ENCODE data around the gene N4BP2.

Gene N4BP2

DNA sequence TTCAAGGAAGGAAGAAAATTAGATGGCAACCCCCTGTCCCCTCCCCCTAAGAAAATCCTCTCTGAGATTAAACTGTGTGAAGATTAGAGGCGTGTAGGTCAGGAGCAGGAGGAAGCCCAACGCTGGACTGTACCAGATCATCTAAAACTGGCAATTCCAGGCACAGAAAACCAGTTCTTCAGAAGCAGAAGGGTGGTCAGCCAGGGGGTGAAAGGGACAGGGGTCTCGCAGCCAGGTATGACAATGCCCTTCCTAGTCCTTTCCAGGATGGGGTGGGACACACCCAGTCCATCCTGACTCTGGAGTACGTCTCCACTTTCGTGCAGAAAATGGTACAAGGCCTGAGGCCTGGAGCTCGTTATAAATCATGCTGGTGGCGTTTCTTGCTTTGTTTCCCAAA is 136.9 kb downstream of the N4BP2 start:
- Histone ChIP-seq H3K4me2 (no peak overlapping the region), H4K20me1 (ENCODE audit: insufficient read depth) (no peaks in the 10 kb centered on the region), H2AFZ (ENCODE audit: low read depth) (no peak overlapping the region), H3K9ac (no peak overlapping the region), H3K4me1 (ENCODE audit: low read depth, poor library complexity, severe bottlenecking) (peaks cover 6% of the 10 kb centered on the region), H3K79me2 (ENCODE audit: insufficient read depth, low read depth) (peaks cover 10% of the 10 kb centered on the region; the same call in 1 of the 2 replicates), H3K27me3 (ENCODE audit: insufficient read depth, low read depth) (no peaks in the 10 kb centered on the region), H3K27ac (no peak overlapping the region), H3K4me3 (IDR thresholded peaks at IDR 0.05; ENCODE audit: insufficient read depth, low read depth, low read length) (no peak overlapping the region), H3K36me3 (ENCODE audit: insufficient read depth) (no peaks in the 10 kb centered on the region)
- no peak for TF ChIP-seq CTCF (conservative IDR thresholded peaks at IDR 0.05; ENCODE audit: low read depth, low read length)

DNA sequence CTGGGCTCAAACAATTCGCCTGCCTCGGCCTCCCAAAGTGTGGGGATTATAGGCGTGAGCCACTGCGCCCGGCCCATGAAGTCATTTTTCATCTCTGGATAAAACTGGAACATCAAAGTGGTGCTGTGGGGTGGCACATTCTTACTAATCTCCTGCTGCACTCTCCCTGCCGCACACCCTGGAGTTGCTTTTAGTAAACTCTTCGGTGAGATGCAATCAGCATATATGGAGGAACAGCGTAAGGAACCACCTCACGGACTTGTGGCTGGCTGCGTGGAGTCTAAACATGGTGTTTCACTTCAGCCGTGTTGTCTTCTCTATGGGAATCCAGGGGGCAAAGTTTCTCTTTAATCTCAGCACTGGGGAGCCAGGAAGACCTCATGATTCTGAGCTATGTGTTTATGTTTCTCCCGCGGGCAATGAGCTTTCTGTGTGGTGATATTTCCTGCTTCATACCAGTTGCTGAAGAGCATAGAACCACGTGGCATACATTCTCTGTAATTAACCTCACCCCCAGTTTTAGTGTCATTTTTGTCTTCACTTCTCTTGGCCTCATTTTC is 138.0 kb downstream of the N4BP2 start:
- H3K27me3 ChIP-seq (ENCODE audit: insufficient read depth, low read depth) = no peaks in the 10 kb centered on the region
- H3K4me1 ChIP-seq (ENCODE audit: low read depth, poor library complexity, severe bottlenecking) = peaks cover 8% of the 10 kb centered on the region
- H3K36me3 ChIP-seq (ENCODE audit: insufficient read depth) = no peaks in the 10 kb centered on the region
- no peaks in the 10 kb centered on the region for H4K20me1 ChIP-seq (ENCODE audit: insufficient read depth)
- H3K9ac ChIP-seq = no peak overlapping the region
- H3K27ac ChIP-seq = no peak overlapping the region
- no peak overlapping the region for H3K4me3 ChIP-seq (IDR thresholded peaks at IDR 0.05; ENCODE audit: insufficient read depth, low read depth, low read length)
- no peak for TF ChIP-seq CTCF (conservative IDR thresholded peaks at IDR 0.05; ENCODE audit: low read depth, low read length)
- H3K79me2 ChIP-seq (ENCODE audit: insufficient read depth, low read depth) = peaks cover 10% of the 10 kb centered on the region; the same call in 1 of the 2 replicates
- H3K4me2 ChIP-seq = no peak overlapping the region
- no peak overlapping the region for H2AFZ ChIP-seq (ENCODE audit: low read depth)

GRCh38 chr4:40195182-40196177 is 138.8 kb downstream of the N4BP2 start:
- no peak overlapping the region for H2AFZ ChIP-seq (ENCODE audit: low read depth)
- H3K79me2 ChIP-seq (ENCODE audit: insufficient read depth, low read depth) = peaks cover 10% of the 10 kb centered on the region; the same call in 1 of the 2 replicates
- H3K27ac ChIP-seq = peak overlapping the region; percentile 49; the same call in 1 of the 2 replicates
- H3K36me3 ChIP-seq (ENCODE audit: insufficient read depth) = no peaks in the 10 kb centered on the region
- no peak for TF ChIP-seq CTCF (conservative IDR thresholded peaks at IDR 0.05; ENCODE audit: low read depth, low read length)
- H3K4me1 ChIP-seq (ENCODE audit: low read depth, poor library complexity, severe bottlenecking) = peaks cover 16% of the 10 kb centered on the region
- no peaks in the 10 kb centered on the region for H4K20me1 ChIP-seq (ENCODE audit: insufficient read depth)
- H3K9ac ChIP-seq = no peak overlapping the region; the same call in 1 of the 2 replicates
- H3K4me2 ChIP-seq = peak overlapping the region; percentile 57
- H3K27me3 ChIP-seq (ENCODE audit: insufficient read depth, low read depth) = no peaks in the 10 kb centered on the region
- H3K4me3 ChIP-seq (IDR thresholded peaks at IDR 0.05; ENCODE audit: insufficient read depth, low read depth, low read length) = no peak overlapping the region

DNA sequence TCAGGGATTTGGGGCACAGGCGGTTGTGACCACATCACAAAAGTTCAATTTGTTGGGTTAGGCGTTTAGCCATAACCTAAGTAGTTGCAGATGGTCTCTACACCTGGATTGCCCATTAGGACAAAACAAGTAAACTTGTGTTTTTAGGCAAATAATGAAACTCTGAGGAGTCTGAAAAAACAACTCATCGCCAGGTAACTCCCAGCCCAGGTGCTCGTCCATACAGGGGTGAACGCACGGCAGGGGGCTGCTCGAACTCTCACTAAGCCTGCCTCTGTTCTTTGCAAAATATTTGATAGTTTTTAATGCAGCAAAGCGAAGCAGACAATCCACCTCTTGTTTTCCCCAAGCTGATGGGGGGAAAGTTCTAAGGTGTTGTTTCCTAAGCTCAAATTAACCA is 139.6 kb downstream of the N4BP2 start:
- H3K36me3 ChIP-seq (ENCODE audit: insufficient read depth) = no peaks in the 10 kb centered on the region
- H3K27me3 ChIP-seq (ENCODE audit: insufficient read depth, low read depth) = no peaks in the 10 kb centered on the region
- H2AFZ ChIP-seq (ENCODE audit: low read depth) = no peak overlapping the region; the same call in 1 of the 2 replicates
- H3K4me1 ChIP-seq (ENCODE audit: low read depth, poor library complexity, severe bottlenecking) = peaks cover 24% of the 10 kb centered on the region
- H3K4me2 ChIP-seq = peak overlapping the region; percentile 57
- peak overlapping the region; percentile 49 for H3K27ac ChIP-seq
- H4K20me1 ChIP-seq (ENCODE audit: insufficient read depth) = no peaks in the 10 kb centered on the region
- peaks cover 13% of the 10 kb centered on the region; the same call in 1 of the 2 replicates for H3K79me2 ChIP-seq (ENCODE audit: insufficient read depth, low read depth)
- no peak overlapping the region for H3K4me3 ChIP-seq (IDR thresholded peaks at IDR 0.05; ENCODE audit: insufficient read depth, low read depth, low read length)
- peak overlapping the region; percentile 42; the same call in 1 of the 2 replicates for H3K9ac ChIP-seq
- no peak for TF ChIP-seq CTCF (conservative IDR thresholded peaks at IDR 0.05; ENCODE audit: low read depth, low read length)

Data from KMS-11 (cell line).